Keratinocyte (primary cell): ENCODE results near the gene CDK8. TPM values are rescaled to one million over a fixed set of nuclear protein-coding genes. Genes with fewer than 3 reads are reported as not detected.

ENCODE experiments used
- DNase-seq: peaks from one replicate; pipeline ENCODE4 v3.0.0-alpha.2; 2011; ENCODE audit warnings: low read depth, missing footprints, low spot score
- FAIRE-seq: peaks from 2 replicates; lab custom pipeline; 2011; peaks lifted over from hg19 to GRCh38; lab: Jason Lieb, UNC
- H2AFZ ChIP-seq: 2 replicates; pipeline ENCODE4 v1.6.0; 2012; ENCODE audit warnings: low read length, control low read depth, inconsistent platforms; ENCODE audit not compliant: control insufficient read depth
- H3K27ac ChIP-seq: 2 replicates; pipeline ENCODE4 v1.5.1; 2011; ENCODE audit warnings: low read length; ENCODE audit not compliant: control insufficient read depth, insufficient read depth
- H3K27me3 ChIP-seq: 3 replicates; pipeline ENCODE4 v1.6.0; 2011; ENCODE audit warnings: low read length; ENCODE audit not compliant: control insufficient read depth, insufficient read depth; ENCODE audit errors: extremely low read depth
- H3K36me3 ChIP-seq, 2 experiments: 2 replicates in 1 of 2; 3 replicates in 1 of 2; pipeline ENCODE4 v1.5.1; 2011; ENCODE audit warnings: low read length in 2 of 2, mild to moderate bottlenecking in 1 of 2; ENCODE audit not compliant: control insufficient read depth in 2 of 2, insufficient read depth in 2 of 2; ENCODE audit errors: extremely low read depth in 1 of 2
- H3K4me1 ChIP-seq: 3 replicates; pipeline ENCODE4 v1.5.1; 2011; ENCODE audit warnings: low read length; ENCODE audit not compliant: control insufficient read depth, insufficient read depth; ENCODE audit errors: extremely low read depth
- H3K4me2 ChIP-seq: 3 replicates; pipeline ENCODE4 v1.6.0; 2011; ENCODE audit warnings: low read depth, low read length; ENCODE audit not compliant: control insufficient read depth, insufficient read depth; ENCODE audit errors: extremely low read depth
- H3K4me3 ChIP-seq, 3 experiments: fragments of 200-600 bp in 1 of 3; sonication (generic) in 1 of 3; 2 replicates in 2 of 3; 3 replicates in 1 of 3; pipeline ENCODE4 v1.5.1; 2011 to 2016; ENCODE audit warnings: low read length in 3 of 3, mild to moderate bottlenecking in 3 of 3, control low read depth in 2 of 3, inconsistent platforms in 1 of 3, low read depth in 1 of 3, mixed read lengths in 1 of 3, mixed run types in 1 of 3, moderate library complexity in 1 of 3; ENCODE audit not compliant: control insufficient read depth in 2 of 3, insufficient read depth in 2 of 3; ENCODE audit errors: extremely low read depth in 1 of 3
- H3K79me2 ChIP-seq: 2 replicates; pipeline ENCODE4 v1.6.0; 2012; ENCODE audit warnings: low read length; ENCODE audit not compliant: control insufficient read depth, insufficient read depth
- H3K9ac ChIP-seq: 3 replicates; pipeline ENCODE4 v1.6.0; 2011; ENCODE audit warnings: low read length; ENCODE audit not compliant: control insufficient read depth, insufficient read depth; ENCODE audit errors: extremely low read depth
- H3K9me1 ChIP-seq: 3 replicates; pipeline ENCODE4 v1.6.0; 2011; ENCODE audit warnings: low read length; ENCODE audit not compliant: control insufficient read depth, insufficient read depth; ENCODE audit errors: extremely low read depth
- H3K9me3 ChIP-seq: 2 replicates; pipeline ENCODE4 v1.5.1; 2012; ENCODE audit warnings: low read depth, low read length; ENCODE audit not compliant: control insufficient read depth
- H4K20me1 ChIP-seq: 3 replicates; pipeline ENCODE4 v1.6.0; 2011; ENCODE audit warnings: low read length; ENCODE audit not compliant: control insufficient read depth, insufficient read depth; ENCODE audit errors: extremely low read depth
- EZH2 ChIP-seq: IDR thresholded peaks from one replicate; pipeline ENCODE4 v1.6.1; 2012; ENCODE audit warnings: inconsistent platforms, mild to moderate bottlenecking, low read length, moderate library complexity
- dilution Hi-C: fragments of 300-500 bp; cut with MboI; formaldehyde crosslinking; loops from one replicate; pipeline ENCODE4 v1.7.0; 2020; ENCODE audit warnings: low sequenced_read_pairs; ENCODE audit not compliant: extremely low pct_ligation_motif_present
- polyA plus RNA-seq, 5 experiments: library from polyadenylated mRNA; depleted of rRNA in 3 of 5; stranded (reverse) in 3 of 5; stranded (forward) in 1 of 5; unstranded in 1 of 5; fragments of >200 nt; gene quantifications; 1 replicate in 1 of 5; 2 replicates in 3 of 5; 3 replicates in 1 of 5; pipeline versions ENCODE4 v1.2.1 to v1.2.3, GENCODE V29; 2011 to 2012; ENCODE audit warnings: missing spikeins in 2 of 5, low read depth in 1 of 5, low replicate concordance in 1 of 5
- TF ChIP-seq, protein P1 (sequence below), 3 experiments: IDR thresholded peaks in 1 of 3; conservative IDR thresholded peaks in 1 of 3; optimal IDR thresholded peaks in 1 of 3; 2 replicates in 2 of 3; 3 replicates in 1 of 3; pipeline versions ENCODE3 to v1.5.1; 2011; ENCODE audit warnings: low read length in 3 of 3, mild to moderate bottlenecking in 3 of 3, moderate library complexity in 2 of 3, control low read depth in 1 of 3, inconsistent platforms in 1 of 3; ENCODE audit not compliant: insufficient read depth in 2 of 3; ENCODE audit errors: extremely low read depth in 1 of 3

Gene CDK8
- polyA plus RNA-seq, 1 donor (not counting 4 experiments of a cell fraction or from before 2014, with no cell fraction given), result 27.5 TPM

DNA sequence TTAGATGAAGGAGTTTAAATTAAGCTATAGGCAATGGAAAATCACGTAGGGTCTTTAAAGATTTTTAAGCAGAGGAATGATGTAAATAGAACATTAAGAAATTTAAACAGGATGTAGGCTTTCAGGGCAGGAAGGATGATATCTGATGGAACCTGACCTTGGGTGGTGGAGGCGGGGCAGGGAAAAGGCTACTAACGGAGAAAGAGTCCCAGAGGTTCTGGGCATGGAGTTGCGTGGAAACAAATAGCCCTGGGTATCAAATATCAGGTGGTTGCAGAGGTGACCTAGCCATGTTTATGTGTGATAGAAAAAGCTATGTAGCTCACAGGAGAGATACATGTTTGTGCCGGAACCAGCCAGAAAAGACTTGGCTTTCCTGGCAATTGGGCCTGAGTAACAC is 7.8 kb upstream of the CDK8 start:
- no peaks in the 10 kb centered on the region for H3K9me3 ChIP-seq
- no peak overlapping the region for H2AFZ ChIP-seq
- dilution Hi-C loops, result no loop called here
- FAIRE-seq (no peak), DNase-seq (no peak)
- no peak overlapping the region for H3K27ac ChIP-seq
- H3K4me1 ChIP-seq, result no peaks in the 10 kb centered on the region
- peaks cover 6% of the 10 kb centered on the region for H3K27me3 ChIP-seq
- no peaks in the 10 kb centered on the region for H4K20me1 ChIP-seq
- TF ChIP-seq, protein P1, sequence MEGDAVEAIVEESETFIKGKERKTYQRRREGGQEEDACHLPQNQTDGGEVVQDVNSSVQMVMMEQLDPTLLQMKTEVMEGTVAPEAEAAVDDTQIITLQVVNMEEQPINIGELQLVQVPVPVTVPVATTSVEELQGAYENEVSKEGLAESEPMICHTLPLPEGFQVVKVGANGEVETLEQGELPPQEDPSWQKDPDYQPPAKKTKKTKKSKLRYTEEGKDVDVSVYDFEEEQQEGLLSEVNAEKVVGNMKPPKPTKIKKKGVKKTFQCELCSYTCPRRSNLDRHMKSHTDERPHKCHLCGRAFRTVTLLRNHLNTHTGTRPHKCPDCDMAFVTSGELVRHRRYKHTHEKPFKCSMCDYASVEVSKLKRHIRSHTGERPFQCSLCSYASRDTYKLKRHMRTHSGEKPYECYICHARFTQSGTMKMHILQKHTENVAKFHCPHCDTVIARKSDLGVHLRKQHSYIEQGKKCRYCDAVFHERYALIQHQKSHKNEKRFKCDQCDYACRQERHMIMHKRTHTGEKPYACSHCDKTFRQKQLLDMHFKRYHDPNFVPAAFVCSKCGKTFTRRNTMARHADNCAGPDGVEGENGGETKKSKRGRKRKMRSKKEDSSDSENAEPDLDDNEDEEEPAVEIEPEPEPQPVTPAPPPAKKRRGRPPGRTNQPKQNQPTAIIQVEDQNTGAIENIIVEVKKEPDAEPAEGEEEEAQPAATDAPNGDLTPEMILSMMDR (optimal IDR thresholded peaks at IDR 0.05 in 1 of 3, IDR thresholded peaks at IDR 0.05 in 1 of 3, conservative IDR thresholded peaks at IDR 0.05 in 1 of 3; ENCODE audit: extremely low read depth in 1 of 3, insufficient read depth in 2 of 3, low read length in 3 of 3), result no peak
- no peak for TF ChIP-seq EZH2
- no peaks in the 10 kb centered on the region for H3K79me2 ChIP-seq
- no peak overlapping the region for H3K4me3 ChIP-seq
- H3K9ac ChIP-seq, result no peak overlapping the region
- H3K4me2 ChIP-seq, result no peak overlapping the region
- H3K36me3 ChIP-seq, result no peaks in the 10 kb centered on the region
- no peaks in the 10 kb centered on the region for H3K9me1 ChIP-seq

DNA sequence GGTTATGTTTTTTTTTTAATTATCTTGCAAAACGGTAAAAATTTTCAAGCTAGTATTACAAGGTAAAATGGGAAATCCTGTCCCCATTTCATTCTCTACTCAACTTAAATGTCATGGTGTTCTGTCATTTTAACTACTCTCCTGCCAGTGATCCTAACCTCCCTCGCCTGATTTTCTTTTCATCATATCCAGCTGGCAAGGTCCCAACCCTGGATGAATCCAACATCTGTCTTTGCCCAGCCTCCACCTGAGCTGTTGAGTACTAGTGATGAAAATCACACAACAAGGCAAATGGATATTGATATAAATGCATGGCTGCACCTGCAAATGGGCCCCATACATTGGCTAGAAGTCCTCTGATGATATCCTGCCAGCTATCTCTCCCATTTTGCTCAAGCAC is 6.9 kb upstream of the CDK8 start:
- H3K36me3 ChIP-seq, result no peaks in the 10 kb centered on the region
- peaks cover 6% of the 10 kb centered on the region for H3K27me3 ChIP-seq
- H2AFZ ChIP-seq, result no peak overlapping the region
- TF ChIP-seq, protein P1 (optimal IDR thresholded peaks at IDR 0.05 in 1 of 3, IDR thresholded peaks at IDR 0.05 in 1 of 3, conservative IDR thresholded peaks at IDR 0.05 in 1 of 3; ENCODE audit: extremely low read depth in 1 of 3, insufficient read depth in 2 of 3, low read length in 3 of 3), result no peak
- no peak for TF ChIP-seq EZH2
- H3K9me1 ChIP-seq, result no peaks in the 10 kb centered on the region
- no peak overlapping the region for H3K9ac ChIP-seq
- no peak overlapping the region for H3K4me2 ChIP-seq
- no peaks in the 10 kb centered on the region for H3K79me2 ChIP-seq
- no peaks in the 10 kb centered on the region for H4K20me1 ChIP-seq
- dilution Hi-C loops, result no loop called here
- no peaks in the 10 kb centered on the region for H3K9me3 ChIP-seq
- DNase-seq, result no peak
- no peaks in the 10 kb centered on the region for H3K4me1 ChIP-seq
- H3K27ac ChIP-seq, result no peak overlapping the region
- no peak overlapping the region for H3K4me3 ChIP-seq
- no peak for FAIRE-seq
